ENCODE results near the gene CTU2.

GRCh38 chr16:88685156-88686061 lies 20.9 kb upstream of the CTU2 start:
- TF ChIP-seq POLR2A (IDR thresholded peaks at IDR 0.05; ENCODE audit: low read depth, low read length) (no peak), CTCF (conservative IDR thresholded peaks at IDR 0.05; ENCODE audit: low read depth, low read length) (peak; percentile 77), RAD21 (IDR thresholded peaks at IDR 0.05; ENCODE audit: low read length) (peak; percentile 46), USF2 (IDR thresholded peaks at IDR 0.05; ENCODE audit: low read depth, low read length) (no peak), BHLHE40 (IDR thresholded peaks at IDR 0.05; ENCODE audit: low read depth, low read length) (peak; percentile 5; the same call in 1 of the 2 replicates), ELK1 (IDR thresholded peaks at IDR 0.05; ENCODE audit: borderline replicate concordance, low read depth, low read length) (no peak), MXI1 (IDR thresholded peaks at IDR 0.05; ENCODE audit: borderline replicate concordance, low read depth, low read length) (no peak; the same call in 1 of the 2 replicates), SMC3 (IDR thresholded peaks at IDR 0.05; ENCODE audit: low read depth, low read length) (peak; percentile 67), CHD1 (IDR thresholded peaks at IDR 0.05; ENCODE audit: low read depth, low read length) (no peak), CEBPB (IDR thresholded peaks at IDR 0.05; ENCODE audit: low read depth, low read length) (peak; percentile 46; the same call in 1 of the 2 replicates), MAZ (IDR thresholded peaks at IDR 0.05; ENCODE audit: borderline replicate concordance, low read depth, low read length) (no peak; the same call in 1 of the 2 replicates)

All from IMR-90 (cell line).